ENCODE data around the gene DISP3. TPM values are rescaled to one million over a fixed set of nuclear protein-coding genes. Genes with fewer than 3 reads are reported as not detected.

Gene DISP3
- total and polyA plus RNA-seq, 2 of the 4 experiments (the other 2 are of a cell fraction): 0.05 TPM; not detected in 1

GRCh38 chr1:11474826-11475225 lies 4.1 kb upstream of the DISP3 start:
- no peaks in the 10 kb centered on the region for H3K4me1 ChIP-seq (ENCODE audit: control insufficient read depth, insufficient read depth, low read length)
- H3K36me3 ChIP-seq (ENCODE audit: control insufficient read depth, insufficient read depth, low read length): no peaks in the 10 kb centered on the region
- no peak overlapping the region for H2AK9ac ChIP-seq (replicated peaks; ENCODE audit: low read depth, low read length, poor library complexity)
- no peak for TF ChIP-seq ELK1 (IDR thresholded peaks at IDR 0.05; ENCODE audit: borderline replicate concordance, low read depth, low read length)
- TF ChIP-seq SMC3 (IDR thresholded peaks at IDR 0.05; ENCODE audit: low read depth, low read length): no peak
- TF ChIP-seq BHLHE40 (IDR thresholded peaks at IDR 0.05; ENCODE audit: low read depth, low read length): no peak
- no peak for TF ChIP-seq MXI1 (IDR thresholded peaks at IDR 0.05; ENCODE audit: borderline replicate concordance, low read depth, low read length)
- TF ChIP-seq FOS (IDR thresholded peaks at IDR 0.05; ENCODE audit: low read depth, low read length): no peak
- TF ChIP-seq MAZ (IDR thresholded peaks at IDR 0.05; ENCODE audit: borderline replicate concordance, low read depth, low read length): no peak
- TF ChIP-seq CTCF (conservative IDR thresholded peaks at IDR 0.05; ENCODE audit: low read depth, low read length): no peak
- no peak for TF ChIP-seq RAD21 (IDR thresholded peaks at IDR 0.05; ENCODE audit: low read length)
- no peak for TF ChIP-seq RFX5 (IDR thresholded peaks at IDR 0.05; ENCODE audit: low read depth, low read length)
- no peak for TF ChIP-seq CEBPB (IDR thresholded peaks at IDR 0.05; ENCODE audit: low read depth, low read length)
- no peak for TF ChIP-seq NFE2L2 (IDR thresholded peaks at IDR 0.05; ENCODE audit: low read depth, low read length)
- TF ChIP-seq USF2 (IDR thresholded peaks at IDR 0.05; ENCODE audit: low read depth, low read length): no peak
- TF ChIP-seq MAFK (IDR thresholded peaks at IDR 0.05; ENCODE audit: low read depth, low read length): no peak
- TF ChIP-seq RCOR1 (IDR thresholded peaks at IDR 0.05; ENCODE audit: insufficient replicate concordance, low read length): no peak
- TF ChIP-seq CHD1 (IDR thresholded peaks at IDR 0.05; ENCODE audit: low read depth, low read length): no peak
- TF ChIP-seq POLR2A (IDR thresholded peaks at IDR 0.05; ENCODE audit: low read depth, low read length): no peak
- H3K27me3 ChIP-seq (ENCODE audit: control insufficient read depth, insufficient read depth, low read length): peaks cover 7% of the 10 kb centered on the region; the same call in 1 of the 2 replicates
- intact Hi-C loops (cut with micrococcal nuclease) (loop anchor here (10.0 kb wide), 1 partner anchor 210 kb away; the partner anchor contains the start of gene MTOR), dilution Hi-C loops (cut with HindIII; ENCODE audit: low sequenced_read_pairs, unreplicated experiment) (no loop called here), in situ Hi-C loops (cut with MboI; ENCODE audit: low sequenced_read_pairs) (no loop called here)
- BruUV-seq (replicated peaks): no TSS peak
- no peak overlapping the region for H2AK5ac ChIP-seq (ENCODE audit: low read depth, low read length)
- no peaks in the 10 kb centered on the region for H3K79me1 ChIP-seq (ENCODE audit: low read depth in 1 of 2, low read length in 2 of 2)
- H3K9ac ChIP-seq (ENCODE audit: low read depth, low read length): no peak overlapping the region
- no peak overlapping the region for H2AFZ ChIP-seq (replicated peaks; ENCODE audit: low read length, poor library complexity)
- H3K18ac ChIP-seq (ENCODE audit: low read depth, low read length): no peak overlapping the region
- ChIA-PET CTCF (no interaction called here), POLR2A (ENCODE audit: unreplicated experiment) (no interaction called here)
- no peak for ATAC-seq (ENCODE audit: low read depth)
- H4K5ac ChIP-seq (ENCODE audit: low read depth, low read length): no peak overlapping the region
- no peak overlapping the region for H3K56ac ChIP-seq (ENCODE audit: extremely low read depth, insufficient read depth, low read length)
- no peaks in the 10 kb centered on the region for H3K9me3 ChIP-seq (ENCODE audit: control insufficient read depth, insufficient read depth, low read length)
- DNase-seq: no peak
- H3K14ac ChIP-seq (replicated peaks; ENCODE audit: low read depth, low read length): no peak overlapping the region
- H3K4me2 ChIP-seq (ENCODE audit: low read depth, low read length): no peak overlapping the region
- H4K20me1 ChIP-seq (ENCODE audit: insufficient read depth, low read length): no peaks in the 10 kb centered on the region
- WGBS, 2 experiments (ENCODE audit: extremely low coverage in 2 of 2, insufficient read length in 1 of 2): no CpG with 5 or more reads among the region's 5 CpGs
- H3K23ac ChIP-seq (ENCODE audit: low read depth, low read length): no peak overlapping the region
- H2BK20ac ChIP-seq (ENCODE audit: low read depth, low read length): no peak overlapping the region
- H2BK15ac ChIP-seq (ENCODE audit: low read depth, low read length): no peak overlapping the region
- no peak overlapping the region for H3K4ac ChIP-seq (ENCODE audit: low read depth, low read length)
- no peaks in the 10 kb centered on the region for H3K9me1 ChIP-seq (ENCODE audit: insufficient read depth, low read length)
- no peak overlapping the region for H4K8ac ChIP-seq (ENCODE audit: low read depth in 2 of 2, low read length in 2 of 2)
- H3K27ac ChIP-seq (ENCODE audit: insufficient read depth, low read length): no peak overlapping the region
- H2BK120ac ChIP-seq (ENCODE audit: low read depth, low read length): no peak overlapping the region
- H3K4me3 ChIP-seq (ENCODE audit: insufficient read depth, low read depth, low read length): no peak overlapping the region
- no peak overlapping the region for H4K91ac ChIP-seq (ENCODE audit: insufficient read depth, low read depth, low read length)
- no peak overlapping the region for H2BK5ac ChIP-seq (ENCODE audit: low read depth, low read length, poor library complexity, severe bottlenecking)

All from IMR-90 (cell line).